Endothelial cell of umbilical vein (primary cell): ENCODE data around the gene ETFB. TPM values are rescaled to one million over a fixed set of nuclear protein-coding genes. Genes with fewer than 3 reads are reported as not detected.

Experiments
- BruUV-seq: library from RNA; stranded (reverse); fragments of 400-500 nt; replicated peaks from 2 replicates; lab custom pipeline; 2021; lab: Mats Ljungman, UMichigan
- CTCF ChIA-PET: fragments of 300-600, 350-600 bp; sonication (Branson Sonifier 250); formaldehyde crosslinking; loops from one replicate; lab custom pipeline; 2021; ENCODE audit warnings: antibody characterized with exemption, inconsistent platforms; lab: Charles Lee
- POLR2A ChIA-PET: fragments of 300-600, 350-600 bp; sonication (Branson Sonifier 250); formaldehyde crosslinking; loops from one replicate; lab custom pipeline; 2021; ENCODE audit warnings: antibody characterized with exemption, inconsistent platforms; lab: Charles Lee
- DNase-seq: peaks from one replicate; pipeline ENCODE4 v3.0.0-alpha.2; 2011; ENCODE audit warnings: low read depth, low spot score
- FAIRE-seq: peaks from 2 replicates; lab custom pipeline; 2011; peaks lifted over from hg19 to GRCh38; lab: Jason Lieb, UNC
- H2AFZ ChIP-seq: 2 replicates; pipeline ENCODE4 v1.6.0; 2012; ENCODE audit warnings: low read depth, low read length, control low read depth, inconsistent platforms
- H3K27ac ChIP-seq: 2 replicates; pipeline ENCODE4 v1.5.1; 2011; ENCODE audit warnings: low read depth, mild to moderate bottlenecking, control low read depth, low read length, moderate library complexity; ENCODE audit not compliant: insufficient read depth
- H3K27me3 ChIP-seq, 2 experiments: 2 replicates each; pipeline versions ENCODE4 v1.6.0 to v1.6.1; 2011; ENCODE audit warnings: low read length in 2 of 2, mixed read lengths in 1 of 2; ENCODE audit not compliant: control insufficient read depth in 2 of 2, insufficient read depth in 2 of 2
- H3K36me3 ChIP-seq, 2 experiments: 2 replicates in 1 of 2; 3 replicates in 1 of 2; pipeline ENCODE4 v1.5.1; 2011; ENCODE audit warnings: low read length in 2 of 2, mild to moderate bottlenecking in 1 of 2, moderate library complexity in 1 of 2; ENCODE audit not compliant: control insufficient read depth in 2 of 2, insufficient read depth in 2 of 2; ENCODE audit errors: extremely low read depth in 1 of 2
- H3K4me1 ChIP-seq: 3 replicates; pipeline ENCODE4 v1.5.1; 2011; ENCODE audit warnings: mild to moderate bottlenecking, low read length; ENCODE audit not compliant: control insufficient read depth, insufficient read depth; ENCODE audit errors: extremely low read depth
- H3K4me2 ChIP-seq: 2 replicates; pipeline ENCODE4 v1.6.1; 2011; ENCODE audit warnings: low read length, control low read depth, mixed read lengths; ENCODE audit not compliant: insufficient read depth
- H3K4me3 ChIP-seq, 3 experiments: fragments of 200-600 bp in 1 of 3; sonication (generic), shearing (Covaris generic) in 1 of 3; replicated peaks in 1 of 3; 2 replicates each; pipeline ENCODE4 v1.5.1; 2011 to 2016; ENCODE audit warnings: control low read depth in 3 of 3, low read length in 3 of 3, mild to moderate bottlenecking in 2 of 3, inconsistent platforms in 1 of 3, low read depth in 1 of 3, moderate library complexity in 1 of 3; ENCODE audit not compliant: insufficient read depth in 1 of 3
- H3K79me2 ChIP-seq: 2 replicates; pipeline ENCODE4 v1.6.0; 2012; ENCODE audit warnings: low read length, inconsistent platforms; ENCODE audit not compliant: control insufficient read depth, insufficient read depth
- H3K9ac ChIP-seq: replicated peaks from 2 replicates; pipeline ENCODE3; 2011; ENCODE audit warnings: low read length, control low read depth; ENCODE audit not compliant: insufficient read depth; ENCODE audit errors: extremely low read depth
- H3K9me1 ChIP-seq: replicated peaks from 3 replicates; pipeline ENCODE4 v1.6.0; 2011; ENCODE audit warnings: mild to moderate bottlenecking, low read length; ENCODE audit not compliant: control insufficient read depth, insufficient read depth; ENCODE audit errors: extremely low read depth
- H3K9me3 ChIP-seq: replicated peaks from 2 replicates; pipeline ENCODE4 v1.5.1; 2012; ENCODE audit warnings: low read length, inconsistent platforms; ENCODE audit not compliant: control insufficient read depth, insufficient read depth
- H4K20me1 ChIP-seq: replicated peaks from 2 replicates; pipeline ENCODE3; 2011; ENCODE audit warnings: mild to moderate bottlenecking, low read length; ENCODE audit not compliant: control insufficient read depth, insufficient read depth; ENCODE audit errors: extremely low read depth
- CTCF ChIP-seq, 2 donors: IDR thresholded peaks; 1 replicate in 1 of 2; 2 replicates in 1 of 2; pipeline ENCODE4 v1.5.1; 2011; ENCODE audit warnings: low read length in 2 of 2, mild to moderate bottlenecking in 2 of 2, moderate library complexity in 2 of 2, control low read depth in 1 of 2, inconsistent platforms in 1 of 2, low read depth in 1 of 2; ENCODE audit not compliant: insufficient read depth in 1 of 2; ENCODE audit errors: extremely low read depth in 1 of 2
- EZH2 ChIP-seq: IDR thresholded peaks from 2 replicates; pipeline ENCODE4 v1.6.1; 2012; ENCODE audit warnings: borderline replicate concordance, low read depth, mild to moderate bottlenecking, moderate library complexity, low read length, inconsistent platforms; ENCODE audit not compliant: severe bottlenecking
- FOS ChIP-seq: IDR thresholded peaks from 2 replicates; pipeline ENCODE4 v1.6.1; 2011; ENCODE audit warnings: mild to moderate bottlenecking, low read length, moderate library complexity, borderline replicate concordance; ENCODE audit not compliant: insufficient read depth
- GATA2 ChIP-seq: IDR thresholded peaks from 2 replicates; pipeline ENCODE4 v1.7.0; 2011; ENCODE audit warnings: low read depth, mild to moderate bottlenecking, moderate library complexity, mixed read lengths, low read length; ENCODE audit not compliant: insufficient read length, insufficient read depth
- JUN ChIP-seq: IDR thresholded peaks from 2 replicates; pipeline ENCODE4 v1.6.1; 2011; ENCODE audit warnings: borderline replicate concordance, low read depth; ENCODE audit not compliant: insufficient read length, insufficient read depth
- MAX ChIP-seq: IDR thresholded peaks from 2 replicates; pipeline ENCODE4 v1.6.1; 2011; ENCODE audit not compliant: insufficient read depth, insufficient read length
- MYC ChIP-seq: IDR thresholded peaks from one replicate; pipeline ENCODE4 v1.6.1; 2011; ENCODE audit warnings: mild to moderate bottlenecking, low read depth, low read length
- POLR2A ChIP-seq: IDR thresholded peaks from 2 replicates; pipeline ENCODE4 v1.6.1; 2012; ENCODE audit warnings: low read depth, mild to moderate bottlenecking, control low read depth, low read length
- POLR2AphosphoS5 ChIP-seq: IDR thresholded peaks from 2 replicates; pipeline ENCODE4 v1.6.1; 2012; ENCODE audit warnings: low read depth, mild to moderate bottlenecking, control low read depth, low read length, moderate library complexity; ENCODE audit not compliant: insufficient read depth
- dilution Hi-C: fragments of 300-500 bp; cut with MboI; formaldehyde crosslinking; loops from one replicate; pipeline ENCODE4 v1.15.0; 2019; ENCODE audit warnings: low sequenced_read_pairs; ENCODE audit not compliant: extremely low pct_ligation_motif_present
- intact Hi-C: fragments of 100-400 bp; cut with micrococcal nuclease; formaldehyde crosslinking; loops from one replicate; pipeline ENCODE4 v1.10.0; 2022
- polyA plus RNA-seq, 4 experiments: library from polyadenylated mRNA; depleted of rRNA in 3 of 4; stranded (reverse) in 3 of 4; unstranded in 1 of 4; fragments of >200 nt; gene quantifications; 2 replicates each; pipeline versions ENCODE4 v1.2.1 to v1.2.3, GENCODE V29; 2011 to 2012; ENCODE audit warnings: missing spikeins in 1 of 4
- total RNA-seq: library from RNA; stranded (reverse); gene quantifications from 2 replicates; pipeline ENCODE4 v1.2.3, GENCODE V29; 2021

The ETFB gene
- total and polyA plus RNA-seq, 2 donors (not counting 3 experiments of a cell fraction or from before 2014, with no cell fraction given): 54.1 to 99.2 TPM

- ChIA-PET CTCF (no interaction called here), POLR2A (no interaction called here)
- TF ChIP-seq JUN: no peak
- no peak for TF ChIP-seq MYC
- no peak for TF ChIP-seq MAX
- TF ChIP-seq GATA2: no peak
- no peak for TF ChIP-seq EZH2
- TF ChIP-seq FOS: no peak
- TF ChIP-seq POLR2A: no peak
- no peak for TF ChIP-seq CTCF (IDR thresholded peaks at IDR 0.05; ENCODE audit: extremely low read depth in 1 of 2, insufficient read depth in 1 of 2, low read depth in 1 of 2, low read length in 2 of 2)
- TF ChIP-seq POLR2AphosphoS5: no peak
- H4K20me1 ChIP-seq: no peaks in the 10 kb centered on the region
- no peak overlapping the region for H3K4me3 ChIP-seq
- H3K4me2 ChIP-seq: no peak overlapping the region
- no TSS peak for BruUV-seq
- dilution Hi-C loops: no loop called here
- FAIRE-seq (no peak), DNase-seq (no peak)
- H3K9ac ChIP-seq: no peak overlapping the region
- no peaks in the 10 kb centered on the region for H3K9me3 ChIP-seq
- H3K9me1 ChIP-seq: no peaks in the 10 kb centered on the region
- no peaks in the 10 kb centered on the region for H3K27me3 ChIP-seq
- no peaks in the 10 kb centered on the region for H3K36me3 ChIP-seq
- H3K79me2 ChIP-seq: no peaks in the 10 kb centered on the region
- no peaks in the 10 kb centered on the region for H3K4me1 ChIP-seq
- H2AFZ ChIP-seq: no peak overlapping the region
- H3K27ac ChIP-seq: no peak overlapping the region
- intact Hi-C loops: no loop called here
Measured at GRCh38 chr19:51297406-51297805, 68.8 kb downstream of the ETFB start.
